NT2/D1 (cell line): ENCODE results near the gene BACH2.
"Not testable (repeated sequence)": the region's sequence is repeated elsewhere in the genome, so short reads cannot be mapped to it uniquely, and the experiment has no call there.

Experiments
- YY1 ChIP-seq: IDR thresholded peaks from 2 replicates; pipeline ENCODE4 v1.6.1; 2011; ENCODE audit not compliant: insufficient read length, insufficient read depth
- ZNF274 ChIP-seq: IDR thresholded peaks from 2 replicates; pipeline ENCODE4 v1.6.1; 2011; ENCODE audit warnings: mild to moderate bottlenecking, low read depth, low read length

- TF ChIP-seq YY1, ZNF274: not testable (repeated sequence)
Measured at GRCh38 chr6:90116126-90116525, 180.5 kb downstream of the BACH2 start.
